IMR-90 (cell line): ENCODE results near the gene MYL10.
"Not testable (repeated sequence)": the region's sequence is repeated elsewhere in the genome, so short reads cannot be mapped to it uniquely, and the experiment has no call there.

Experiments used
- CEBPB ChIP-seq: IDR thresholded peaks from 2 replicates; pipeline ENCODE4 v1.6.1; 2012; ENCODE audit warnings: low read depth, low read length, improper control_type of control experiment
- CHD1 ChIP-seq: IDR thresholded peaks from 2 replicates; pipeline ENCODE4 v1.6.1; 2012; ENCODE audit warnings: low read depth, low read length, improper control_type of control experiment
- MAFK ChIP-seq: IDR thresholded peaks from 2 replicates; pipeline ENCODE4 v1.6.1; 2012; ENCODE audit warnings: low read depth, low read length, improper control_type of control experiment
- MAZ ChIP-seq: IDR thresholded peaks from 2 replicates; pipeline ENCODE4 v1.6.1; 2012; ENCODE audit warnings: low read depth, mild to moderate bottlenecking, low read length, improper control_type of control experiment, moderate library complexity, borderline replicate concordance
- MXI1 ChIP-seq: IDR thresholded peaks from 2 replicates; pipeline ENCODE4 v1.6.1; 2012; ENCODE audit warnings: low read depth, mild to moderate bottlenecking, low read length, moderate library complexity, borderline replicate concordance
- NFE2L2 ChIP-seq: fragments of 150-350 bp; IDR thresholded peaks from 2 replicates; pipeline ENCODE4 v1.6.1; 2016; ENCODE audit warnings: low read depth, mild to moderate bottlenecking, low read length
- POLR2A ChIP-seq: IDR thresholded peaks from 2 replicates; pipeline ENCODE4 v1.6.1; 2012; ENCODE audit warnings: mild to moderate bottlenecking, low read depth, low read length
- RAD21 ChIP-seq: IDR thresholded peaks from 2 replicates; pipeline ENCODE4 v1.6.1; 2012; ENCODE audit warnings: low read length, improper control_type of control experiment
- RCOR1 ChIP-seq: IDR thresholded peaks from 2 replicates; pipeline ENCODE4 v1.6.1; 2012; ENCODE audit warnings: mild to moderate bottlenecking, low read length, improper control_type of control experiment; ENCODE audit not compliant: insufficient replicate concordance
- SMC3 ChIP-seq: fragments of 150-350 bp; IDR thresholded peaks from 2 replicates; pipeline ENCODE4 v1.6.1; 2016; ENCODE audit warnings: low read depth, mild to moderate bottlenecking, antibody characterized with exemption, low read length, moderate library complexity
- TF ChIP-seq, protein P1 (sequence below): conservative IDR thresholded peaks from 2 replicates; pipeline ENCODE4 v1.5.1; 2012; ENCODE audit warnings: mild to moderate bottlenecking, low read depth, low read length, improper control_type of control experiment
- TF ChIP-seq, protein P2 (sequence below): fragments of 150-350 bp; IDR thresholded peaks from 2 replicates; pipeline ENCODE4 v1.6.1; 2016; ENCODE audit warnings: low read depth, mild to moderate bottlenecking, low read length, moderate library complexity, borderline replicate concordance
- TF ChIP-seq, protein P3 (sequence below): fragments of 150-350 bp; IDR thresholded peaks from 2 replicates; pipeline ENCODE4 v1.6.1; 2017; ENCODE audit warnings: mild to moderate bottlenecking, antibody characterized with exemption, low read length, low read depth

DNA sequence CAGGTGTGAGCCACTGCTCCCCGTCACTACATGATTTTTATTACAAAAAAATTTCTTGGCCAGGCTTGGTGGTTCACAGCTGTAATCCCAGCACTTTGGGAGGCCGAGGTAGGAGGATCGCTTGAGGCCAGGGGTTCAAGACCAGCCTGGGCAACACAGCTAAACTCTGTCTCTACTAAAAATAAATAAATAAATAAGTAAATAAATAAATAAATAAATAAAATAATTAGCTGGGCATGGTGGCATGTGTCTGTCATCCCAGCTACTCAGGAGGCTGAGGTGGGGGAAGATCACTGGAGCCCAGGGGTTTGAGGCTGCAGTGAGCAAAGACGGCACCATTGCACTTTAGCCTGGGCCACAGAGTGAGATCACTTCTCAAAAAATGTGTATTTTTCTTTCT, 10.0 kb upstream of the MYL10 start:
- TF ChIP-seq, protein P1, sequence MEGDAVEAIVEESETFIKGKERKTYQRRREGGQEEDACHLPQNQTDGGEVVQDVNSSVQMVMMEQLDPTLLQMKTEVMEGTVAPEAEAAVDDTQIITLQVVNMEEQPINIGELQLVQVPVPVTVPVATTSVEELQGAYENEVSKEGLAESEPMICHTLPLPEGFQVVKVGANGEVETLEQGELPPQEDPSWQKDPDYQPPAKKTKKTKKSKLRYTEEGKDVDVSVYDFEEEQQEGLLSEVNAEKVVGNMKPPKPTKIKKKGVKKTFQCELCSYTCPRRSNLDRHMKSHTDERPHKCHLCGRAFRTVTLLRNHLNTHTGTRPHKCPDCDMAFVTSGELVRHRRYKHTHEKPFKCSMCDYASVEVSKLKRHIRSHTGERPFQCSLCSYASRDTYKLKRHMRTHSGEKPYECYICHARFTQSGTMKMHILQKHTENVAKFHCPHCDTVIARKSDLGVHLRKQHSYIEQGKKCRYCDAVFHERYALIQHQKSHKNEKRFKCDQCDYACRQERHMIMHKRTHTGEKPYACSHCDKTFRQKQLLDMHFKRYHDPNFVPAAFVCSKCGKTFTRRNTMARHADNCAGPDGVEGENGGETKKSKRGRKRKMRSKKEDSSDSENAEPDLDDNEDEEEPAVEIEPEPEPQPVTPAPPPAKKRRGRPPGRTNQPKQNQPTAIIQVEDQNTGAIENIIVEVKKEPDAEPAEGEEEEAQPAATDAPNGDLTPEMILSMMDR = not testable (repeated sequence)
- TF ChIP-seq, protein P2, sequence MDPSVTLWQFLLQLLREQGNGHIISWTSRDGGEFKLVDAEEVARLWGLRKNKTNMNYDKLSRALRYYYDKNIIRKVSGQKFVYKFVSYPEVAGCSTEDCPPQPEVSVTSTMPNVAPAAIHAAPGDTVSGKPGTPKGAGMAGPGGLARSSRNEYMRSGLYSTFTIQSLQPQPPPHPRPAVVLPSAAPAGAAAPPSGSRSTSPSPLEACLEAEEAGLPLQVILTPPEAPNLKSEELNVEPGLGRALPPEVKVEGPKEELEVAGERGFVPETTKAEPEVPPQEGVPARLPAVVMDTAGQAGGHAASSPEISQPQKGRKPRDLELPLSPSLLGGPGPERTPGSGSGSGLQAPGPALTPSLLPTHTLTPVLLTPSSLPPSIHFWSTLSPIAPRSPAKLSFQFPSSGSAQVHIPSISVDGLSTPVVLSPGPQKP = not testable (repeated sequence)
- not testable (repeated sequence) for TF ChIP-seq POLR2A, SMC3, RCOR1, MXI1, MAZ, CHD1, CEBPB, NFE2L2, RAD21, MAFK
- TF ChIP-seq, protein P3, sequence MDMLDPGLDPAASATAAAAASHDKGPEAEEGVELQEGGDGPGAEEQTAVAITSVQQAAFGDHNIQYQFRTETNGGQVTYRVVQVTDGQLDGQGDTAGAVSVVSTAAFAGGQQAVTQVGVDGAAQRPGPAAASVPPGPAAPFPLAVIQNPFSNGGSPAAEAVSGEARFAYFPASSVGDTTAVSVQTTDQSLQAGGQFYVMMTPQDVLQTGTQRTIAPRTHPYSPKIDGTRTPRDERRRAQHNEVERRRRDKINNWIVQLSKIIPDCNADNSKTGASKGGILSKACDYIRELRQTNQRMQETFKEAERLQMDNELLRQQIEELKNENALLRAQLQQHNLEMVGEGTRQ = not testable (repeated sequence)
